NCI-H1417 (cell line): Measurements from ENCODE around the gene DST.

ENCODE experiments used
- DNase-seq, 3 experiments: peaks; one replicate each; lab custom pipeline; 2025; lab: John Stamatoyannopoulos, UW

DST gene

DNA sequence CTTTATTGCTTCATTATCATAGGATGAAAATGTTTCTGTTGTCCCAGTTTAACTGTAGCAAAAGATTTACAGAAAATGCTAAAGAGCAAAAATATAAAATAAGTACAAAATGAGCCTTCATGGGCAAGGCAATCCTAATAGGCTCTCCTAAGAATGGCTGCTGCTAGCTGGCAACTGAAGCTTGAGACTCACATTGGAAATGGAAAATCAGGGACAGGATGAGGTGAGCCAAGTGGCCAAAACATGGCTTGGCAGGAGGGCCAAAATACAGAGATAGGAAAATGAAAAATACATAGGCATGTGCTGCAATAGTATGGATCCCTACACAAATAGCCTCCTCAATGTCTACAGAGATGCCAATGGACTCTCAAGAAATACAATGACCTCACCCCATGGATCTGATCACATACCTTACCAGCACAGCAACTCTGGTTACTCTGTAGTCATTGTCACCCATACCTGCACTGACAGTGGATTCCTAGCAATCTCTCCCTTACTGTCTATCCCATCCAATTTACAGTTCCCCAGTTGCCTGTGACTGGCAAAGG lies 105.4 kb downstream of the DST start:
- no peak for DNase-seq

DNA sequence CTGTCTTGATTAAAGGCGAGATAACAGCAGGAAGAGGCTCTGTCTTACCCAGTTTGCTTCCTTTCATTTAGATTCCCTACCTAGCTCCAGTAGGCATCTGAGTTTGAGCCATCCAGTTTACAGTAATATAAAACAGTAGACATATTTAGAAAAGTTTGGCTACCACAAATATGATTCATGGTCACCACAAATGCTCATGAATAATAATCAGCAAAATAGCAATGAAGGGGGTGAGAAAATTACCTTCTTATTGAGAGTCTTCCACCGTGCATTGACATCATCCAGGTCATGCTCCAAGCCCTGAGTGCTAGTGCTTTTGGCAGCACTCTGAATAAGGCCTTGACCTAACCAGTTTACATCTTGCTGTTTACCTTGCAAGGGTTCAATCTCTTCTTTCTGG lies 106.2 kb downstream of the DST start:
- DNase-seq, result no peak

DNA sequence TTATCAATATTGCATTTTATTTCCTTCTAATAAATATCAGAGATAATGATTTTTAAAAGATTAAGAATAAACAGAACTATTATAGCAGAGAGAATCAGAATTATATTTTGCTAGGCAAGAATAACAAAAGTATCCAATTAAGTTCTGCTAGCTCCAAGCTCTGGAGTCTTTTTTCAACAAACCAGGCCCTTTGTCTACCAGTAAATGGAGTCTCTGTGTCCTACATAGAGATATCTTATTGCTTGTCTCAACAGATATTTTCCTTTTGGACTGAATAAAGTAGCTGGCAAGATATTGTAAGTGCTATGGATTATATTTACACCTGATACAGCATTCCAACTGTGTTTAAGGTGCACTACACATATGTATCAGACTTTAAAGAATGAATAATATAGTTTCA lies 107.1 kb downstream of the DST start:
- DNase-seq, result no peak

DNA sequence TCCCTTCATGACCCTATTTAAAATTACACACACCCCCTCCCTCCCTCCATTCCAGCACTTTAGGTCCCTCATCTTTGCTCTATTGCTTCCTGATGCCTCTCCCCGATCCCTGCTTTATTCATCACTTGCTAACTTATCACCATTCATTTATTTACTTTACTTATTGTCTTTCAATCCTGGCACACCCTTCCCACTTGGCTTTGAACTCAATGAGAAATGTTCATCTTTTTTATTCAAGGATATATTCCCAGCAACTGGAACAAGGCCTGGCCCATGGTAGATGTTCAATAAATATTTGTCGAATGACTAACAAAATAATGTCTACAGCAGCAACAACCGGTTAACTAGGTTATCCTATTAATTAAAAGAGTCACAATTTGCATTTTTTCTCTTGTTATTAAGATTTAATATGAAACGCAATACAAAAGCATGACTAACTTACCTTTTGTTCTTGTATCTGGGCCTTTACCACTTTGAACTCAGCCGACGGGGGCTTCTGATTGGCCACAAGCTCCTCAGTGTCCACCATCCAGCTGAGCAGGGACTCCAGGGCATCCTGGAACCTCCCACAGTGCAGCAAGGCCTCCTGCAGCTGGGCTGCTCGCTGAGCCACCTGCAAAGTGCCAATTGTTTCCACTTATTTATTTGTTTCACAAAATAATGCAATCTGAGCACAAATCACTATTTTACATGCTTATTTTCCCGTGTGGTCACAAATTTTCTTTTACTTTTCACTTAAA lies 107.8 kb downstream of the DST start:
- DNase-seq, result peak in 1 of 3 experiments; percentile 46

DNA sequence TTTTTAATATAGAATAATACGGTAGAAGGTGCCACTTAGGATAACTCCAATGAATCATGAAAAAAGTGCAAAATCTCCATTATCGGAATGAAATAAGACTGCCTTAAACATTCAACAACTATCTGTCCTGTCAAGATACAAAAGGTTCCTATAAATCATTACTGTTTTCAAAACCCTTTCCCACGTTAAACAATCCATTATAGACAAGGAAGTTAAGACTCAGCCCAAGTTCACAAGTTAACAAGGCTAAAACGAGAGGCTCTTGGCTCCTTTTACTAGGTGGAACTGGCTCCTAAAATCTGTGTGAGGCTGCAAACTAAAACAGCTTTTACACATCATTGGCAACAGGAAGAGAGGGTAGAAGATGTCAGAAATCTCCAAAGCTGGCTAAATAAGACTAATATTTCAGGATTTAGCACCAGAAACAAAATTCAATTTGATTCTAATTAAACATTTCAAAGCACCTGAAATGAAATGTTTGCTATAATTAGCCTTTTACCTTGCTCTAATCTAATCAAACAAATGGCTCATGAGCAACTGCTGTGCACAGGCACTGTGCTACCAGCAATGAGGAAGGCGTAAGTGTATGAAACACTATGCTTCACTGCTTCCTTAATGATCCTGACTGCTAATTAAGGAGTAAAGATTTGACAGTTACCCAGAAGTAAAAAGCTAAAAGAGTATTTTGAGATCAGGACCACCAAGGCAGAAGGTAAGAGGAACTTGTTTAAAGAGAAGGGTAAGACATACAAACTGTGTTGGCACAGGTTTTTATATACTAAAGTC lies 109.7 kb downstream of the DST start:
- DNase-seq, result peak; percentile 11 to 56 (median 17)

DNA sequence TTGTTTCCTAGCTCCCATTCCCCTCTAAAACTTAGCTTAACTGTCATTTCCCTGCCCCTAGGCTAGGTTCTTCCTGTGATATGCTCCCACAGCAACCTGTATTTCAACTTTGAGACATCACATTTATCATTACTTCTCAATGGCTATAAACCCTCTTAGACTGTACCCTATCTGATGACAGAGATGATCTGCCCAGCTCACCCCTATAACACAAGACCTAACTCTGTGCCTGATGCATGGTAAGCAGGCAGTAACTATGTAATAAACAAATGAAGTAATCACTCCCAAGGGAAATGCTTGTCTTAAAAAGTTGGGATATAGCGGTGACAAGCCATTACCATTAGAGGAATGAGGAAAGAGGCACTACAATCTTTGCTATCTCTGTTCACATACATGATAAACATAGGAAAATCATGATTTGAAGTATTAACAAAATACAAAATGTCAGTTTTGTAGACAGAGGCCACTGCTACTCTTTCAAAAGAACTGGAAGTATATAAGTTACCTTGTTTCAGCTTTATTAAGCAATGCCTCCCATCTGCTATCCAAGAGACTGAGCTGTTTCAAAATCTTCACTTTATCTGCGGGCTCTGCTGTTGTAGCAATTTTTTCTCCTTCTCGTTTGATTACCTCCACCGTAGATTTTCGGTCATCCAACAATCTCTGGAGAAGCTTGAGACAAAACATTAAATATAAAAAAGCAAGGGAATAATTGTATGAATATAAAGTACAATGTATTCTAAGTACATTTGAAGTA lies 110.7 kb downstream of the DST start:
- no peak for DNase-seq

DNA sequence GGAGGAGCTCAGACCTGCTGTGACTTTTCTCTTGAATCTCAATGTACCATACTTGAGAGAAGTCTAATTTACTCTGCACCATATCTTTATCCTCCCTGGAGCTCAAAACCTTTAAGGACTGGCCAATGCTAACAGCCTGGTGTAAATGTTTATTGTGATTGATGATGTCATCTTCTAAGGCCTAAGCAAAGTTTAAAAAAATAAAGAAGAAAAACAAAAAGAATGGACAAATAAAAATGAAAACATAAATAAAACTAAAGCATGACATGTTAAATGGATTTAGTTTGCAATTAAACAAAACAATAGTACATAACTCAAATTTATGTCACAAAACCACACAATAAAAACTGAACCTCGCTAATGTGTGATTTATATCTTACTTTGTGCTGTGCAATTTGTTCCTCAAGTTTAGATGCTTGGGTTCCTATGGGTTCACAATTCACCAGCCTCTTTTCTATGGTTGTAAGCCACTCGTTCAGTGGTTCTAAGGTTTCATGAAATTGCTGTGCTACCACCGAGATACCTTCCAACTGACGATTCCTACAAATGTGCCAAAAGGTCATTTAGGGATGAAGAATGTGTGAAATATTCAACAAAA lies 113.0 kb downstream of the DST start:
- no peak for DNase-seq

DNA sequence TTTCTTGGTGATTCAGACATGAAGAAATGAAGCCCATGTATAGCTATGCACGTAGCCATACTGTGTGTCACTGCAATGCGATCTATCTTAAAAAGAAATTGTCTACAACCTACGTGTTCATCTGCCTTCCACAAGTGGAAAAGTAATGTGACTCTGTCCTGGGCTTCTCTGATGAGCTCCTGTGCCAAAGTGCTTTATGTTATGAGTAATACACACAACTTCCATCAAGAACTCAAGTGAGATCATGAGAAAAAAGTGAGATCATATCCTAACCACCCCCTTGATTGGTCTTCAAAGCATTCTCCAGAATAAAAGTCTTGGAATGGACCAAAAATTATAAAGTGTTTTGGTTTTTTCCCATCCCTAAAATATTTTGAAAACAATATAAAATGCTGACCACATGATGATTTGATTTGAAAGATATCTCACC lies 114.3 kb downstream of the DST start:
- DNase-seq, result no peak

DNA sequence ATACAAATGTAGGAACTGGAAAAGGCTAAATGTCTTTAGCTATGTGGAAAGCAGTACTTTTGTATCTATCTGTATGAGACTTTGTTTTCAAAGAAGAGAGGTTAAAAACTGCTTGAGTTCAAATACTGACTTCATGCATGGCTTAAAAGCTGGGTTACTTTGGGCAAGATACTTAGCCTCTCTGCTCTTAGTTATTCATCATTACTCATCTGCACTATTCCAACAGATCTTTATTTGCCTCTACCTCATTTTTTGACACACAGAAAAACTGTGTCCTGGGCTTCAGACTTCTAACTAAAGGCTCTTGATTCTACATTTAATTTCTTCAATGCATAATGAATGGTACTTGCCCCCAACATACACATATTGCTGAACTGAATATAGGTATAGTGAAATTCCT lies 114.8 kb downstream of the DST start:
- no peak for DNase-seq

DNA sequence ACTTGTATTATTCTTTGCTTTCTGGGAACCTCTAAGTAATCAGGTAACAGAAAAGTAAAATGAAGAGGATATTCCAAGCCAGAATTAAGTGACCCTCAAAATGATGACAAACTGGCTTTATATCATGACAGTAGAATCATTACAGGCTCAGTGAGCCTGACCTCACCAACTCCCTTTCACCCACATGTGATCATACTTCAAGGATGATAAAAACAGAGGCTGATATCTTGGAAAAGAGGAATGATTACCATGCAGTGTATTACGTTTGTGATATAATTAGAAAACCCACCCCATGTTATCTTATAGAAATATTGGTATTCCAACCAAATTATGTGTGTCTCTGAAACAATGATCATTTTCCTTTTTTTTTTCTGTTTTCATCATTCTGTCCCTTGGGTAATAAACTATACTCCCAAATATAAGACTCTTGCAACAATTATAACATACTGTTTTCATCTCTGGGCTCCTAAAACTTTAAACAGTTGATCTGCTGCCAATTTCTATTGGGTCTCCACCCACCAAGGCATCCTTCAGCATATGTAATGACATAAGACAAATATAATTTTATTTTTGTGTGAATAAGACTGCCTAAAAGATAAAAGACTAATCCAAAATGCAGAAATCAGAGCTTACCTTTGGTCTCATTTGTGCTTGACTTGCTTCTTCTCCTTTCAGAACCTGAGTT lies 115.7 kb downstream of the DST start:
- no peak for DNase-seq

DNA sequence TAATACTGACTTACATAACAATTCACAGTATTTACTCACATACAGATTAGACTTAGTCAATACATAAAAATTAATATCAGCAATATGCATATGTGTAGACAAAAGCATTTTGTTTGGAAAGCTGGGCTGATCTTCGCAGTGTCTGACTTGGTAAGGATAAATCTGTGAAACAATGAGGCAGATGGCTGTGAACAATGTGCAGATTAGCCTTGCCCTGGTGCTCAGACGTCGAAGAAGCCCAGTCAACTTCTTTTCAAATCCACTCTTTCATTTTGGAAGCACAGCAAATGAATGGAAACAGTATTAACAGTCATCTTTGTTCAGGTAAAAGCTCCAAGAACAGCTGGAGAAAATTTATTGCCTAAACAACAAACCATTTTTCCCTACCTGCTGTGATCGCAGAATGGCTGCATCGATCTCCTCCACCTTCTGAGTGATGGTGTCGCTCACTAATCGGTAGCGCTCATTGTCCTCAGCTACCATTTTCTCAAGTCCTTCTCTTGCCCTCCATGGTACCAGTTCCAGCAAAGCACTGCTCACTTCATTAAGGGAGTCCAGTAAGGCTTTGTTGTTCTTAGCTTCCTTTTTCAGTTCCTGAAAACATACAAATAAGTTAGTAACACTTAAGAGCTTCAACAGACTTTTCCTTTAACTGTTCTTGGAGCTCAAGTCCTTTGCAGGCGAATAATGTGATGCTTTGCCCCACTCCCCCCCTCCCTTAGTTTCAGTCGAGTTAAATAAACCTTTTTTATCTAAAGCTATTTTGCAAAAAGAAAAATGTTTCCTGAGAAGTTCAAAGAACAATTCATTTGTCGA lies 116.5 kb downstream of the DST start:
- peak in 2 of 3 experiments; percentile 75 to 86 for DNase-seq

DNA sequence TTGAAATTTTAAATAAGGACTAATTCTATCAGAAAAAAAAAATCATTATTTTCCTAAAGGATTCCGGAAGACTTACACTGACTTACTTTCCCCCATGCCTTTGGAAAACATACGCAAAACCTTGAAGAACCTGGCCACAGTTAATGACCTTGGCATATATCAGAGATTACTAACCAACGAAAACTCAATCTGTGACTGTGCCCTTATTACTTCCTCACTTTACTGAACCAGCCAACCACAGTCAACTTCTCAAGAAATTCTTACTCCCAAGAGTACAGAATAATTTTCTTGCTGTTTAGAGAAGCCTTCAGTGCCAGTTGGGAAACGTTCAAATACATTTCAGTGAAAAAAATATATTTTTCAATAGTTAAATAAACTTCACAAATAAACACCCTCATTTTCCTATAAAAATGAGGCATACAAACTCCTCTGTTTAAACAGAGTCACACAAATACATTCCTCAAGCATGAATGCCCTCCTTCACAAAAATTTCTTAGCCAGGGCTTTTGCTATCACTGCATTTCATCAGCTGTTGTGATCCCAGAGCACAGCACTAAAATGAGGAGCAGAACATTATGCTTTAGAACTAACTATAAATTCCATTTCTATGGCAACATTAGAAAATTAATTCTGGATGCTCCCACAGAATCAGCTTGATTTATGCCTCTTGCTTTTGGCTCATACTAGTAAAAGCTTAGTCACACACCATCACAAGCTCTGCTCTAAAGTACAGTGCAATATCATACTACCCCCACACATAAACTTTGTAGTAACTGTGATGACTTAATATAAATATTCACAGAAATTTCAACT lies 117.6 kb downstream of the DST start:
- no peak for DNase-seq

DNA sequence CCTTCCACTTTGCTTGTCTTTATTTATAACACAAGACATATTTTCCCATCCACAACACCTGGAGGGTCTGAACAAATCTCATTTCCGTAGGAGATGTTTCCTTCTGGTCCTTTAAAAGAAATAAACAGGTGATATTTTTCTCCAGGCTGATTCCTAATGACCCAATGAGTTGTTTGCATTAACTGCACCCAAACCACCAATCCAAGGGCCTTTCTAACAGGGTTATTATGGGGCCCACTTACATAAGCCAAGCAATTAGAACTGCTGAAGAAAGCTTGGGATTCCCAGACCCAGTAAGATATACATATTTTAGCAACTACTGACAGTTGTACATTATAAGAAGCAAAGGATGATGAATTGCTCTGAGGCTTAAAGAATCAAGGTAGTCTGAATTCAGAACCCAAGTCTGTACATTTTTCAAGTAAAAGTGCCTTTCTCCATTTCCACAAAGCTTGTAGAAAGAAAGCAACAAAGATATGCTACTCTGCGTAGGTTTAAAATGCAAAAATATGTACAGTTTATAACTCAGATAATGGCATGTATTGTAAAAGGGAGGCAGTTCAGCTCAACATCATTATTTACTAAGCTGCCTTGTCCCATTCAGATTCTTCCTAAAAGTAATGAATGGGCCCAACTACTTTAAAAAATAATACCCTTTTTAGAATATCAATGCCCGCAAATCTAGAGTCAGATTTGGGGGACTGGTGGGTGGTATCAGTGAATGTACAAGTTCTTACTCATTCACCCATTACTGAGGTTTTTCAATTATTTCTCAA lies 120.0 kb downstream of the DST start:
- peak in 1 of 3 experiments; percentile 45 for DNase-seq

DNA sequence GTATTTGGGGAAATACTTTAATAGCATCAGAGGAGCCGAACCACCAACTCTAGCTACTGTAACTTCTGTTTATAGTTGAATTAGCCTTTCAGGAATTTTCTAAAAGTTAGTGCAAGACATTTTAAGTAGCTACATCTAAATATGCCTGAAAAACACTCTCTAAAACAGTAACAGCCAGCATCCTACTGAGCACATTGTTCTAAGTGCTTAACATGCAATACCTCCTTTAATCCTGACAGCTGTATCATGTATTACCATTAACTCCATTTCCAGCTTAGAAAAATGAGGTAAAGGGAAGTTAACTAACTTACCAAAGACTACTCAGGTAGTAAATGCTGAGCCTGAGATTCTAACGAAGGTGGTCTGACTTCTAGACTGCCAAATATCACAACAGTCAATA lies 120.7 kb downstream of the DST start:
- peak in 1 of 3 experiments; percentile 11 for DNase-seq

DNA sequence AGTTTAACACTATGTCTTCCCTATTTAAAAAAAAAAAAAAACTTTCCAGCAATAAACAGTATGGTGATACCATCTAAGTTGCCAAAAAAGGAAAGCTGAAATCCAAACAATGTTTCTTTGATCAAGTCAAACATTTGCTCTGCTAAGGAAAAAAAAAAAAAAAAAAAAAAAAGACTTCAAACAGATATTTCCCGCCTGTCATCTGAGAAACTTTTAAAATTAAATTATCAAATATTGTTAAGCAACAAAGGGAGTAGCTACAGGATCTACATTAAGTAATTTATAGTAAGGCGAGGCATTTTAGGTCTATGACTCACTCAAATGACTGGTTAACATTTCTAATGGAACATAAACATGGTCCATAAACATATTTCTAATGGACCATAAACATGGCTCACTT lies 121.2 kb downstream of the DST start:
- DNase-seq, result no peak

DNA sequence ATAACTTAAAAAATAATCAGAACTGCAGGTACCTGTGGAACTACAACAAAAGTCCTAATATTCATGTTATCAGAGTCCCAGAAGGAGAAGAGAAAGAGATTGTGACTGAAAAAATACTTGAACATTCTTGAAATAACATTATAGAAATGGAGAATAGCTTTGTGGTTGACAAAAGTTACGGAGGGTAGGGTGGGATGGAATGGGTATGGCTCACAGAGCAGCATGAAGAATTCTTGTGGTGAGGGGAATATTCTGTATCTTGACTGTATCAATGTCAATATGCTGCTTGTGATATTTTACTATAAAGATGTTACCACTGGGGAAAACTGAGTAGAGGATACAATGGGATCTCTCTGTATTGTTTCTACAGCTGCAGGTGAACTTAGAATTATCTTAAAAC lies 122.5 kb downstream of the DST start:
- DNase-seq, result no peak

DNA sequence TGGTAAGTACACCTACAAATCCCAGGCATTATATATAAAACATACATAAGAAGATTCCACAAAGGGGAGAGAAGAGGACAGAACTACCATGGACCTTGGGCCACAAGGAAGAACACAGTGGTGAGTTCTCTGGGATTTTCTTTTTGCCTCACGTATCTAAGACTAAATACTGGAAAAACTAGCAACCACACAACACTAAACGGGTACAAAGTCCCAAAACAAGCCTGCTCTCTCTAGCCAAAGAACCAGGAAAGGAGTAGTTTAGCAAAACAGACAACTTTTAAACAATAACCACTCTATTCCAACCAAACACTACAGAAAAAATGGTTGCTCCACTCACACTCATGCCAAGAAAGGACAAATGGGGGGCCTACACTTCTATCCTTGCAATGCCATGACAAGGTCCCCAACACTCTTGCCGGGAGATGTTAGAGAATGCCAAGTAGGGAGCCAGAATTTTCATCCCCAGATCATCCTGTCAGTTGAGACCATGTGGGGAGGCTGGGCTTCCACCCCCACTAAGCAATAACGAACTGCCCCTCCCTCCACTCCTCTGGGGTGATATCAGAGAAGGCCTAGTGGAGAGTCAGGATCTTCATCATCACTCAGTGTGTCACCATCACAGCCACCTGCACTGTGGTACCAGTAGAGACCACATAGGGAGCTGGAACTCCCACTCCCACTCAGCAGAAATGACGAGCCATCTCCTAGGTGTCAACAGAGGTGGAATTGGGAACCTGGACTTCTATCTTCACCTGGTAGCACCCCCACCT lies 123.5 kb downstream of the DST start:
- DNase-seq, result no peak

DNA sequence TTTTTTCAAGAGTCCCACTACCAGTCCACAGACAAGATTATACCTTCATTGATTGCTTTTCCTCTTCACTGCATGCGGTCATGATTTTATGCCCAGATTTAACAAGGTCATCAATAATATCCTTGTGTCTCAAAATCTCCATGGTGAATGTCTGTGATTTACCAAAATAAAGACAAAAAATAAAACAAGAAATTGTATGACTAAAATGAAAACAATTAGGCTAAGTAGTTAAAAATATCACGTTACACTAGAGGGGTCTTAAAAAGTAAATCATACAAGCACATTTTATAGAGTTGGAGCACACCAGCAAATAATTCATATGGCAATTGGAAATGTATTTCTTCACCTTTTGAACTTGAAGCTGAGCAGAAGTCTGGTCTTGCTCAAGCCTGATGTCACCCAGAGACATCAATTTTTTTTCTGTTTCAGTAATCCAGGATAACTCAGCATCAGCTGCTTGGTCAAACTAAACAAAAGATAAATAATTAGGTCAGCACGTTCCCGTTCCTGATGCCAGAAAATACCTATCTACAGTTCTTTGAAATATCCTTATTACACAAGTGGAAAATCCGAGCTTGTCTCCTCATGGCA lies 125.4 kb downstream of the DST start:
- DNase-seq, result peak in 2 of 3 experiments; percentile 73 to 98
